ENCODE data around the gene DMAC2.
"Not testable (repeated sequence)": the region's sequence is repeated elsewhere in the genome, so short reads cannot be mapped to it uniquely, and the experiment has no call there.

Gene DMAC2

GRCh38 chr19:41439441-41440222, at the start of gene DMAC2:
DMAC2 (minus strand) TSS chr19:41439912; CDS start chr19:41439899, 13 bp downstream.
- peak; percentile 98 for DNase-seq

DNA sequence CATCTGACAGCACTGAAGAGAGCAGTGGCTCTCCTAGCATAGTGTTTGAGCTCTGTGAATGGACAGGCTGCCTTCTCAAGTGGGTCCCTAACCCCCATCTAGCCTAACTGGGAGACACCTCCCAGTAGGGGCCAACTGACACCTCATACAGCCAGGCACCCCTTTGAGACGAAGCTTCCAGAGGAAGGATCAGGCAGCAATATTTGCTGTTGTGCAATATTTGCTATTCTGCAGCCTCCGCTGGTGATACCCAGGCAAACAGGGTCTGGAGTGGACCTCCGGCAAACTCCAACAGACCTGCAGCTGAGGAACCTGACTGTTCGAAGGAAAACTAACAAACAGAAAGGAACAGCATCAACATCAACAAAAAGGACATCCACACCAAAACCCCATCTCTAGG, 47.2 kb upstream of the DMAC2 start:
- DNase-seq: not testable (repeated sequence)

DNA sequence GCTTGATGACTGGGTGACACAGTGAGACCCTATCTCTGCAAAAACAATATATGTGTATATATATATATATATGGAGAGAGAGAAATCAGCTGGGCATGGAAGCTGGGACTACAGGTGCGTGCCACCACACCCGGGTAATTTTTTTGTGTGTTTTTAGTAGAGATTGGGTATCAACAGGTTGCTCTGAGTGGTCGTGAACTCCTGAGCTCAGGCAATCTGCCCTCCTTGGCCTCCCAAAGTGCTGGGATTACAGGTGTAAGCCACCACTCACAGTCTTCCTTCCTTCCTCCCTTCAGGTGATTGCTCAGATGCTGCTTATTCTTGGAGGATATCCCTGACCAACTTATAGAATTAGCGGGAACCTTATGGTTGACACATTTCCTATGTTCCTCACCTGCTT, 45.1 kb upstream of the DMAC2 start:
- no peak for DNase-seq

- DNase-seq: no peak
Observed at GRCh38 chr19:41480336-41480735, 40.6 kb upstream of the DMAC2 start.

GRCh38 chr19:41479757-41480191, 40.1 kb upstream of the DMAC2 start:
- no peak for DNase-seq

GRCh38 chr19:41478875-41479756, 39.4 kb upstream of the DMAC2 start:
- no peak for DNase-seq

- DNase-seq: no peak
Observed at GRCh38 chr19:41478171-41478570, 38.5 kb upstream of the DMAC2 start.

DNA sequence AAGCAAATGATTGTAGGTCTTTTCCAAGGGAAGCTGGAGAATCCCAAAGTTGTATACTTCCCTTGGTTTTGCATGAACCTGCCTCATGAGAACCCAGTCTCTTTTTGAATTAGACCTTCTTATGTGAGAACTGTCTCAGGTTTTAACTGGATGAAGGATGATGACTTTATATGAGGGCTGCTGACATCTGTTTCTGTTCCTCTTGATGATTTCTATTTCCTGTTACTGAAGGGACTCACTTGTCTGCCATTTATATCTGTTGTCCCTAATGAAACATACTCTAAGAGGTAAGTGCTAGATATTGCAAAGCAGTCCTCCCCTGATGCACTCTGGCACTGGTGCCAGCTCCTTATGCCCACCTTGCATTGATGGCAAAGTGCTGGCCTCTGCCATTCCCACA, 36.9 kb upstream of the DMAC2 start:
- no peak for DNase-seq

DNA sequence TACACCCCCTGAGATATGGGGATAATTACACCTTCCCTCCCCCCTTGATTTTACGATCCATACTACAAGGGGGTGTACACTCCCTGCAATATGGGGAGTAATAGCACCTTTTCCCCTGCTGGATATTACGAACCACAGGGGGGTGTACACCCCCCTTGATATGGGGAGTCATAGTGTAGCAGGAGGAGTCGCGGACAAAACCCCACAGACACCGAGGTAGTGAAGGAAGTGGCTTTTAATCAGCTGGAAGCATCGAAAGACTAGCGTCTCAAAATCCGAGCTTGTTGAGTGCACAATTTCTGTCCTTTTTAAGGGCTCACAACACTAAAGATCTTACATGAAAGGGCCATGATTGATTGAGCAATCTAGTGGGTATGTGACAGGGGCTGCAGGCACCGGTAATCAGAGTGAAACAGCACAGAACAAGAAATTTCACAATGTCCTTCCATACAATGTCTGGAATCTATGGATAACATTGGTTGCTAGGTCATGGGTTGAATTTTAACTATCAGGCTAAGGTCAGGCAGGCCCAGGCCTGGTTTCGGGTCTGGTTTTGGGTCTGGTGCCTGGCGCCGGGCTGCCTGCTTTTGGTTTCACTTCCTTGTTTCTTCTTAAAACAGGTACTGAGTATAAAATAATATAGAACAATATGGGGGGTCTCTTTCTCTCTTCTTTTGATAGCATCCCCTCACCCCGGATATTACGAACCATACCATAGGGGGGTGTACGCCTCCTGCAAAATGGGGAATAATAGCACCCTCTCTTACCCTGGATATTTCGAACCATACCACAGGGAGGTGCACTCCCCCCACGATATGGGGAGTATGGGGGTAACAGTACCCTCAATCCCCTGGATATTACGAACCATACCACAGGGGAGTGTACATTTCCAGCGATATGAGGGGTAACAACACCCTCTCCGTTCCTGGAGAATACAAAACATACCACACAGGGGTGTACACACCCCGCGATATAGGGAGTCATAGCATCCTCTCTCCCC, 23.8 kb upstream of the DMAC2 start:
- DNase-seq: peak; percentile 4

GRCh38 chr19:41462497-41462896, 22.8 kb upstream of the DMAC2 start:
- DNase-seq: no peak

DNA sequence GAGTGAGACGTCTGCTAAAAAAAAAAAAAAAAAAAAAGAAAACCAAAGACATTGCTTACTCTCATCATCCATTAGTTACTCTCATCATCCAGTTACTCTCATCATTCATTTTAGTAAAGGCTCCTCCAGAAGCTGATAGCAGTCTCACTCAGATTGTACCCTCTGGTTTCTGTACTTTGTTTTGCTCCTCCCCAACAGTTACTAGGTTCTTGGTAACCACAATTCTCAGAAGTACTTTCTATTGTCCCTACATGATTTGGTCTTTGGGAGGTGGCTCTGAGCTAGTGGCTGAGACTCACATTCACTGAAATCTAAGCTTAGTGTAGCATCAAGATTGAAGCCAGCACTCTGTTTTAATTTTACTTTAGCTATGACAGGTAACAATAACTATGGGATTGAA, 17.5 kb upstream of the DMAC2 start:
- DNase-seq: peak; percentile 76

DNA sequence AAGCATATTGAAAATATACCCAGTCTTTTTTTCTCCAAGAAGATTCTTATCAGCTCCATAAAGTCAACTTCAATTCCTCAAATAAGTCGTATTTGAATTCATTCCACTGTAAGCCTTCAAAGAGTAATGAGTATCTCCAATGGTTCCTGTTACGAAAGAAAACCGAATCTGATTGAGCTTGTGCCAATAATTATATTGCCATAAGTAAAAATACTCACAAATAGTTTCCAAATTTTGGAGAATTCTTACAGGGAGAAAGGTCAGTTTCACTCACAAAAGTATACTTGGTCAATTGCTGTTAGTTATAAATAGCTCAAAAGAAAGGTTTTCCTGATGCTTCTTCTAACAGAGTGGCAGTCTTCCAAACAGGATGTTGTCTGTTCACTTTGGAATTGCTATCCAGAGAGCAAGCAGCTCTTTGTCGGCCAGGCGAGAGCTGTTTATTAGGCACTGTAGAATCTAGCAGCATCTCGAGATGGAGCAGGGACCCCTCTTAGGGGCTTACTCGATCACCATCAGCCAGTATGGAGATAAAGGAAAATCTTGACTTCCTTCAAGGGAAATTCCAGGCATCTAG, 16.7 kb upstream of the DMAC2 start:
- DNase-seq: no peak

- no peak for DNase-seq
Observed at GRCh38 chr19:41455936-41456335, 16.2 kb upstream of the DMAC2 start.

GRCh38 chr19:41452584-41453275, 13.0 kb upstream of the DMAC2 start:
- no peak for DNase-seq

DNA sequence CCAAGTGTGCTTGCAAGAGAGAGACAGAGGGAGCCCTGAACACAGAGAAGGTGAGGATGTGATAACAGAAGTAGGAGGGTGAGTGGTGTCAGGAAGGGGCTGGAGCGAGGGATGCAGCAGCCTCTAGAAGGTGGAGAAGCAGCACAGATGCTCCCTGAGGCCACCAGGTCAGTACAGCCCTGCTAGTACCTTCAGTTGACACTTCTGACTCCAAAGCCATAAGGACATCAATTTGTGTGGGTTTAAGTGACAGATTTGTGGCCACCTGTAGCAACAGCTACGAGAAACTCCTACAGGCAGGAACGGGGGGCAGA, 10.1 kb upstream of the DMAC2 start:
- DNase-seq: no peak

DNA sequence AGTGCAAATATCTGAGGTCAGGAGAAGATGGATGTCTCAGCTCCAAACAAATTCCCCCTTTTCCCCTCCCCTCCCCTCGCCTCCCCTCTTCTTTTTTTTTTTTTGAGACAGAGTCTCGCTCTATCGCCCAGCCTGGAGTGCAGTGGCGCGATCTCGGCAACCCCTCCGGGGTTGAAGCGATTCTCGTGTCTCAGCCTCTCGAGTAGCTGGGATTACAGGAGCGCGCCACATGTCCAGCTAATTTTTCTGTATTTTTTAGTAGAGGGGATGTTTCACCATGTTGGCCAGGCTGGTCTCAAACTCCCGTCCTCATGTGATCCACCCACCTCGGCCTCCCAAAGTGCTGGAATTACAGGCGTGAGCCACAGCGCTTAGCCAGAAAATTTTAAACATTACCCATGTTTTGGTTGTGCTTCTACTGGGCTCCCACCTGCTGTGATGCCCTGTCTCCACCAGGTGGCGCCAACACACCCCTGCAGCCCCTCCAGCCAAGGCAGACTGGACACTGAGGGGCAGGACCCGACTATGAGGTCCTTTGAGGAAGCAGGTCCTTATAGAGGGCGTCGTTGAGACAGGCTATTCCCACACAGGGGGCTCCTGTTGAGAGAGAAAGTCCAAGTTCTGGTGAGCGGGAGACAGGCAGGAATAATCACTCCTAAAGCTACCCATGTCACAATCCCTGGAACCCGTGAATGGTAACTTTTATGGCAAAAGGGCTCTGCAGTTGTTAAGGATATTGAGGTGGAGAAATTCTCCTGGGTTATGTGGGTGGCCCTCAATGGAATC, 9.6 kb upstream of the DMAC2 start:
- peak; percentile 72 for DNase-seq

- no peak for DNase-seq
Observed at GRCh38 chr19:41447732-41448332, 8.1 kb upstream of the DMAC2 start.

GRCh38 chr19:41445575-41445974, 5.9 kb upstream of the DMAC2 start:
- DNase-seq: no peak

DNA sequence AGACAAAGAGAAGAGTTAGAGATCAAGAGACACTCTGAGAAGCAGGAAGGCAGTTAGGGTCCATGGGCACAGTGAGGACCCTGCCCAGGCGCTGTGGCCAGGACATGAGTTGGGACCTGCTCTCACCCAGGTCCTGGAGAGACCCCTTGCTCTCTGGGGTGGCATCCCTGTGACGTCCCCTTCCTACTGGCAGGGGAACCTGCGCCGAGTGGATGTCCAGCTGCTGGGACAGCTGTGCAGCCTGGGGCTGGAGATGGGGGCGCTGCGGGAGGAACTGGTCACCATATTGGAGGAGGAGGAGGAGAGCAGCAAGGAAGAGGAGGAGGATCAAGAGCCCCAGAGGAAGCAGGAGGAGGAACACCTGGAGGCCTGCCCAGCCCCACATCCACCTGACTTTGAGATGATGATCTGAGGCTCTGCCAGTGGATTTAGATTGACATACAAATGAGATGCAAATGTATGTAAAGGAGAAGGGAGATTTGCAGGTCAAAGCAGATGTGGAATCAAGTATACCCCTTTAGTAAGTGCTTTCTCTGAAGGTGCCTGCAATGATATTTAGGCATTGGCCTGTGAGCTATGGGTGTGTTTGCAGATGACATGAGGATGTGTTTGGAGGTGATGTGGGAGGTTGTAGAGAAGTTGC, 4.2 kb upstream of the DMAC2 start:
- DNase-seq: no peak
